Smooth muscle cell (in vitro differentiated cells): ENCODE results near the gene BCR. TPM values are rescaled to one million over a fixed set of nuclear protein-coding genes. Genes with fewer than 3 reads are reported as not detected.

Source experiments
- DNase-seq: peaks from one replicate; lab custom pipeline; 2025; ENCODE audit not compliant: unreplicated experiment; lab: John Stamatoyannopoulos, UW
- H2AFZ ChIP-seq: fragments of 200-600 bp; sonication (generic); 2 replicates; pipeline ENCODE4 v1.6.0; 2016; ENCODE audit warnings: antibody characterized with exemption, low read depth, mild to moderate bottlenecking
- H3F3A ChIP-seq: fragments of 200-600 bp; sonication (generic); 2 replicates; pipeline ENCODE4 v1.6.0; 2017; ENCODE audit warnings: antibody characterized with exemption, low read depth
- H3K27ac ChIP-seq: fragments of 200-600 bp; sonication (generic); 2 replicates; pipeline ENCODE4 v1.5.1; 2016; ENCODE audit warnings: low read depth, mild to moderate bottlenecking
- H3K27me3 ChIP-seq: fragments of 200-600 bp; sonication (generic); 2 replicates; pipeline ENCODE4 v1.6.1; 2016; ENCODE audit warnings: low read depth, mild to moderate bottlenecking
- H3K36me3 ChIP-seq: fragments of 200-600 bp; sonication (generic); 2 replicates; pipeline ENCODE4 v1.5.1; 2016; ENCODE audit warnings: low read depth
- H3K4me1 ChIP-seq: fragments of 200-600 bp; sonication (generic); 2 replicates; pipeline ENCODE4 v1.5.1; 2016; ENCODE audit warnings: low read depth
- H3K4me2 ChIP-seq: fragments of 200-600 bp; sonication (generic); 2 replicates; pipeline ENCODE4 v1.6.0; 2016; ENCODE audit warnings: mild to moderate bottlenecking
- H3K4me3 ChIP-seq: fragments of 200-600 bp; sonication (generic); 2 replicates; pipeline ENCODE4 v1.5.1; 2016; ENCODE audit warnings: mild to moderate bottlenecking
- H3K79me2 ChIP-seq: fragments of 200-600 bp; sonication (generic); 2 replicates; pipeline ENCODE4 v1.6.0; 2016; ENCODE audit warnings: low read depth, mild to moderate bottlenecking
- H3K9ac ChIP-seq: fragments of 200-600 bp; sonication (generic); 2 replicates; pipeline ENCODE4 v1.6.0; 2016; ENCODE audit warnings: low read depth
- H3K9me3 ChIP-seq: fragments of 200-600 bp; sonication (generic); replicated peaks from 2 replicates; pipeline ENCODE4 v1.5.1; 2016; ENCODE audit warnings: low read depth
- H4K20me1 ChIP-seq: fragments of 200-600 bp; sonication (generic); 2 replicates; pipeline ENCODE4 v1.6.0; 2016; ENCODE audit warnings: low read depth
- WGBS: methylation state at CpG from one replicate; pipeline ENCODE4 v1.1.7; 2016; ENCODE audit warnings: low lambda C conversion rate; 5-methylcytosine and 5-hydroxymethylcytosine counted together
- polyA plus RNA-seq: library from polyadenylated mRNA; unstranded; fragments of >200 nt; fragmentation: Nextera tagmentation; extraction: Ambion mirVana; gene quantifications from 2 replicates; pipeline ENCODE4 v1.2.1, GENCODE V29; 2016
- total RNA-seq: library from RNA; depleted of rRNA; stranded (reverse); fragments of >200 nt; gene quantifications from 2 replicates; pipeline ENCODE4 v1.2.3, GENCODE V29; 2014
- TF ChIP-seq, protein P1 (sequence below): fragments of 200-600 bp; sonication (generic); IDR thresholded peaks from 2 replicates; pipeline ENCODE4 v1.5.1; 2017; ENCODE audit warnings: borderline replicate concordance, mild to moderate bottlenecking, antibody characterized with exemption; ENCODE audit not compliant: insufficient read depth, poor library complexity, severe bottlenecking

The BCR gene
- total and polyA plus RNA-seq, 2 experiments from 2014 or later: 11.1 to 13.4 TPM

DNA sequence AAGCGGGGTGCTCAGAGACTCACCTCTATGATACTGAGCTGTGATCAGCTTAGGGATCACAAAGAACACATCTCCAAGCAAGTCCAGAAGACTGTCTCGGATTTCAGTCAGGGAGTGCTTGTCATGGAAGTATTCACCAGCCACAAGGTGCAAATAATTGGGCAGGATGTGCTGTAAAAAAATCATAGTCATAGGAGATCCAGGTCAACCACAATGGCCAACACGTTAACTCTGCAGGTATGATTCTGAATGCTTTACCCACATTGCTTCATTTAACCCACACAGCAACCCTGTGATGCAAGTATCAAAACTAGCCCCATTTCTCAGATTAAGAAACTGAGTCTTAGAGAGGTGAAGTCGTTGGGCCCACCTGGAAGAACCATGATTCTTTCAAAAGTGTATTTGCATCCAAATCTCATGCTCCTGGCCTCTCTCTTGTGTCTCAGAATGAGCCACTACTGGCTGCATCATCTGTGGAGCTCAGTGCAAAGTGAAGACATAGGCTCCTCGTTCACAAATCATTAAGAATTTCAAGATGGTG lies 179.3 kb downstream of the BCR start:
- no peaks in the 10 kb centered on the region for H3F3A ChIP-seq
- H3K4me2 ChIP-seq: no peak overlapping the region
- no peaks in the 10 kb centered on the region for H3K4me1 ChIP-seq
- no peaks in the 10 kb centered on the region for H3K9me3 ChIP-seq
- H3K79me2 ChIP-seq: no peaks in the 10 kb centered on the region
- H3K4me3 ChIP-seq: no peak overlapping the region
- no peak overlapping the region for H3K9ac ChIP-seq
- H2AFZ ChIP-seq: no peak overlapping the region
- TF ChIP-seq, protein P1, sequence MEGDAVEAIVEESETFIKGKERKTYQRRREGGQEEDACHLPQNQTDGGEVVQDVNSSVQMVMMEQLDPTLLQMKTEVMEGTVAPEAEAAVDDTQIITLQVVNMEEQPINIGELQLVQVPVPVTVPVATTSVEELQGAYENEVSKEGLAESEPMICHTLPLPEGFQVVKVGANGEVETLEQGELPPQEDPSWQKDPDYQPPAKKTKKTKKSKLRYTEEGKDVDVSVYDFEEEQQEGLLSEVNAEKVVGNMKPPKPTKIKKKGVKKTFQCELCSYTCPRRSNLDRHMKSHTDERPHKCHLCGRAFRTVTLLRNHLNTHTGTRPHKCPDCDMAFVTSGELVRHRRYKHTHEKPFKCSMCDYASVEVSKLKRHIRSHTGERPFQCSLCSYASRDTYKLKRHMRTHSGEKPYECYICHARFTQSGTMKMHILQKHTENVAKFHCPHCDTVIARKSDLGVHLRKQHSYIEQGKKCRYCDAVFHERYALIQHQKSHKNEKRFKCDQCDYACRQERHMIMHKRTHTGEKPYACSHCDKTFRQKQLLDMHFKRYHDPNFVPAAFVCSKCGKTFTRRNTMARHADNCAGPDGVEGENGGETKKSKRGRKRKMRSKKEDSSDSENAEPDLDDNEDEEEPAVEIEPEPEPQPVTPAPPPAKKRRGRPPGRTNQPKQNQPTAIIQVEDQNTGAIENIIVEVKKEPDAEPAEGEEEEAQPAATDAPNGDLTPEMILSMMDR: no peak
- H3K36me3 ChIP-seq: no peaks in the 10 kb centered on the region
- 47% methylated on average over 5 of the region's 5 CpGs for WGBS
- H3K27me3 ChIP-seq: peaks cover 48% of the 10 kb centered on the region
- H4K20me1 ChIP-seq: no peaks in the 10 kb centered on the region
- DNase-seq: no peak
- H3K27ac ChIP-seq: no peak overlapping the region

DNA sequence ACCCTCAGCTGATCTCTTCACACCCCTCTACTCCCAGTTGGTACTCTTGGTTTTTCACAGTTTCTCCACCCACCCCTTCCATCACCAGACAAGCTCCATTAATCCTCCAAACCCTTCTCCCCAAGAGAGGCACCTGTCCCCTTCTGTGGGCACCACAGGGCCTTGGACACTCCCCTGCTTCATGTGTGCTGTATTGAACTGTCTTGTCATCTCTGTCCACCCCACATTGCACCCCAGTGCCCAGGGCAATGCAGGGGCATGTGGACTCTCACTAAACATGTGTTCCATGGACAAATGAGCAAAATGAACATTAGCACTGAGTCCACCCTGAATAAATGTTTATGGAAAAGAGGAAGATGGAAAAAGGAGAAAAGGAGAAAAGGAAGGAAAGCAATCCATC lies 181.4 kb downstream of the BCR start:
- Histone ChIP-seq H4K20me1 (no peaks in the 10 kb centered on the region), H3K9me3 (no peaks in the 10 kb centered on the region), H3F3A (no peaks in the 10 kb centered on the region), H3K4me2 (no peak overlapping the region), H3K4me1 (no peaks in the 10 kb centered on the region), H3K27ac (no peak overlapping the region), H3K4me3 (no peak overlapping the region), H3K79me2 (no peaks in the 10 kb centered on the region), H2AFZ (no peak overlapping the region), H3K9ac (no peak overlapping the region), H3K36me3 (no peaks in the 10 kb centered on the region), H3K27me3 (peaks cover 51% of the 10 kb centered on the region)
- DNase-seq: no peak
- TF ChIP-seq, protein P1: no peak

DNA sequence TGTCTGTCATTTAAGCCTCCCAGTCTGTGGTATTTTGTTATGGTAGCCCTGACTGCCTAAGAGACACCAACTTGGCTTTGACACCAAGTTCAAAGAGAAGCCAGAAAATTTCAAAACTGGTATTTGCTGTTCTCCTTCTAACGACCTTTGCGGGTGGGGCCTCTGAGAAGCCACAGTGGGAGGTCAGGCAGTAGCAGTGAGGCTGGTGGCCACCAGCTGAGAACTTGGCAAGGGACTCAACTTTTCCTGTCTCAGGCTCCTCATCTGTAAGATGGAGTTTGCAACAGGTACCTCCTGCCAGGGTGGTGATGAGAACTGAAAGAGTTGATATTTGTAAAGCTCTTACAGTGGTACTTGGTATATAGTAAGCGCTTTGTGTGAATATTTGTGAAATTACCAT lies 183.4 kb downstream of the BCR start:
- Histone ChIP-seq H2AFZ (no peak overlapping the region), H3K4me3 (no peak overlapping the region), H3F3A (no peaks in the 10 kb centered on the region), H3K9me3 (no peaks in the 10 kb centered on the region), H3K4me2 (no peak overlapping the region), H3K27ac (no peak overlapping the region), H3K79me2 (no peaks in the 10 kb centered on the region), H3K9ac (no peak overlapping the region), H3K36me3 (no peaks in the 10 kb centered on the region), H4K20me1 (no peaks in the 10 kb centered on the region), H3K27me3 (peaks cover 67% of the 10 kb centered on the region), H3K4me1 (no peaks in the 10 kb centered on the region)
- TF ChIP-seq, protein P1: no peak
- WGBS: 61% methylated on average over 3 of the region's 3 CpGs
- DNase-seq: no peak

DNA sequence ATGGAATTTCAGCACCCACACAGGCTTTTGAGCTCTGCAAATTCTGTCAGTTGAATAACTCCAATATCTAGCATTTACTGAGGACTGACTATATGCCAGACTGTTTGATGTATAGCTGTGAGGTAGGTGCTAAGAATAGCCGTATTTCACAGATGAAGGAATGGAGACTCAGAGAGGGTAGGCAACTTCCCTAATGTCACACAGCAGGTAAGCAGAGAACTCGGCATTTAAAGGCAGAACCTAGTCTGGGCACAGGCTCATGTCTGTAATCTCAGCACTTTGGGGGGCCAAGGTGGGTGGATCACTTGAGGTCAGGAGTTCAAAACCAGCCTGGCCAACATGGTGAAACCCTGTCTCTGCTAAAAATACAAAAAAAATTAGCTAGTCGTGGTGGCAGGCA lies 184.1 kb downstream of the BCR start:
- Histone ChIP-seq H4K20me1 (no peaks in the 10 kb centered on the region), H3K9me3 (no peaks in the 10 kb centered on the region), H3F3A (no peaks in the 10 kb centered on the region), H3K27me3 (peaks cover 74% of the 10 kb centered on the region), H2AFZ (no peak overlapping the region), H3K27ac (no peak overlapping the region), H3K9ac (no peak overlapping the region), H3K36me3 (no peaks in the 10 kb centered on the region), H3K4me2 (no peak overlapping the region), H3K79me2 (no peaks in the 10 kb centered on the region), H3K4me3 (no peak overlapping the region), H3K4me1 (no peaks in the 10 kb centered on the region)
- TF ChIP-seq, protein P1: no peak
- WGBS: 48% methylated on average over 3 of the region's 3 CpGs
- no peak for DNase-seq
